CD4-positive, alpha-beta T cell (primary cell): ENCODE data around the gene AKNA. TPM values are rescaled to one million over a fixed set of nuclear protein-coding genes. Genes with fewer than 3 reads are reported as not detected.

Experiments
- ATAC-seq: fragments of 200-7000 bp; cut with Tn5 transposase; one replicate; pipeline ENCODE4 v1.10.0; 2022; ENCODE audit warnings: mild to moderate bottlenecking; ENCODE audit not compliant: poor library complexity
- CTCF ChIA-PET: fragments of 350-600 bp; sonication (Branson Sonifier 250); formaldehyde crosslinking; loops from one replicate; lab custom pipeline; 2021; ENCODE audit warnings: antibody characterized with exemption, inconsistent platforms; lab: Charles Lee
- POLR2A ChIA-PET: fragments of 350-600 bp; sonication (Branson Sonifier 250); formaldehyde crosslinking; loops from one replicate; lab custom pipeline; 2021; ENCODE audit warnings: antibody characterized with exemption, inconsistent platforms; lab: Charles Lee
- DNase-seq, 14 experiments: peaks; one replicate each; pipeline ENCODE4 v3.0.0-alpha.2; 2013 to 2020; ENCODE audit warnings: mixed read lengths in 2 of 14
- H3K27ac ChIP-seq, 2 donors: one replicate each; pipeline versions ENCODE4 v1.5.1 to v1.7.0; 2013; ENCODE audit warnings: low read length in 2 of 2, low read depth in 1 of 2, mild to moderate bottlenecking in 1 of 2
- H3K27me3 ChIP-seq, 2 experiments: 1 replicate in 1 of 2; 2 replicates in 1 of 2; pipeline versions ENCODE4 v1.6.1 to v1.7.0; 2013; ENCODE audit warnings: low read length in 2 of 2, control low read depth in 1 of 2, mild to moderate bottlenecking in 1 of 2, moderate library complexity in 1 of 2; ENCODE audit not compliant: insufficient read depth in 2 of 2, control insufficient read depth in 1 of 2
- H3K36me3 ChIP-seq: one replicate; pipeline ENCODE4 v1.6.1; 2013; ENCODE audit warnings: low read length, control low read depth; ENCODE audit not compliant: insufficient read depth
- H3K4me1 ChIP-seq: one replicate; pipeline ENCODE4 v1.6.1; 2013; ENCODE audit warnings: low read length, control low read depth; ENCODE audit not compliant: insufficient read depth
- H3K4me3 ChIP-seq: one replicate; pipeline ENCODE4 v1.5.1; 2013; ENCODE audit warnings: mild to moderate bottlenecking, low read length, moderate library complexity
- H3K9me3 ChIP-seq, 2 experiments: 1 replicate in 1 of 2; 2 replicates in 1 of 2; pipeline versions ENCODE4 v1.6.1 to v1.7.0; 2013; ENCODE audit warnings: low read length in 2 of 2, mild to moderate bottlenecking in 2 of 2, control low read depth in 1 of 2, moderate library complexity in 1 of 2; ENCODE audit not compliant: control insufficient read depth in 1 of 2, insufficient read depth in 1 of 2
- H3K27ac Mint-ChIP-seq: one replicate; pipeline ENCODE4 v1.8.0; 2020; ENCODE audit warnings: mixed read lengths
- H3K27me3 Mint-ChIP-seq: one replicate; pipeline ENCODE4 v1.8.0; 2021; ENCODE audit warnings: mixed read lengths
- H3K36me3 Mint-ChIP-seq: one replicate; pipeline ENCODE4 v1.8.0; 2021; ENCODE audit warnings: low read depth, mixed read lengths
- H3K4me1 Mint-ChIP-seq: one replicate; pipeline ENCODE4 v1.8.0; 2021; ENCODE audit warnings: low read depth, mixed read lengths
- H3K4me3 Mint-ChIP-seq: one replicate; pipeline ENCODE4 v1.8.0; 2020; ENCODE audit warnings: mild to moderate bottlenecking, mixed read lengths
- H3K9me3 Mint-ChIP-seq: one replicate; pipeline ENCODE4 v1.8.0; 2020; ENCODE audit warnings: mixed read lengths
- CTCF ChIP-seq: fragments of 200-600 bp; IDR thresholded peaks from one replicate; pipeline ENCODE4 v1.8.0; 2022; ENCODE audit warnings: antibody characterized with exemption, mild to moderate bottlenecking
- intact Hi-C, 2 experiments: fragments of 100-400 bp; cut with DNase I in 1 of 2; cut with micrococcal nuclease in 1 of 2; formaldehyde crosslinking; loops; one replicate each; pipeline versions ENCODE4 v1.15.1 to v1.9.0; 2023 to 2025; cut with DNase I, micrococcal nuclease
- total RNA-seq, 174 experiments: library from RNA in 2 of 174; stranded (reverse) in 2 of 174; gene quantifications; one replicate each; pipeline ENCODE4 v1.2.3 and lab custom pipeline; 2021 to 2026

AKNA gene
- total RNA-seq, 2 experiments from 2014 or later, result 247 to 258 TPM

GRCh38 chr9:114300846-114301797, 86.7 kb downstream of the AKNA start:
- TF ChIP-seq CTCF, result no peak
- no peak for ATAC-seq
- no peak overlapping the region for H3K27ac Mint-ChIP-seq
- H3K4me1 ChIP-seq, result peaks cover 6% of the 10 kb centered on the region
- H3K36me3 ChIP-seq, result no peaks in the 10 kb centered on the region
- no peak overlapping the region for H3K4me3 ChIP-seq
- CTCF ChIA-PET, result no interaction called here
- no peak overlapping the region for H3K4me3 Mint-ChIP-seq
- H3K4me1 Mint-ChIP-seq, result peaks cover 4% of the 10 kb centered on the region
- intact Hi-C loops, result no loop called here
- peaks cover 0 to 7% of the 10 kb centered on the region in 2 experiments for H3K9me3 ChIP-seq
- H3K27ac ChIP-seq, result no peak overlapping the region
- peak in 1 of 14 experiments; percentile 16 for DNase-seq
- H3K36me3 Mint-ChIP-seq, result no peaks in the 10 kb centered on the region
- peaks cover under 1% of the 10 kb centered on the region for H3K9me3 Mint-ChIP-seq
- H3K27me3 ChIP-seq, result no peaks in the 10 kb centered on the region
- POLR2A ChIA-PET, result no interaction called here
- no peaks in the 10 kb centered on the region for H3K27me3 Mint-ChIP-seq

- intact Hi-C loops, result no loop called here
- ATAC-seq, result no peak
- H3K4me1 Mint-ChIP-seq, result no peaks in the 10 kb centered on the region
- no peak overlapping the region for H3K4me3 ChIP-seq
- no peak overlapping the region for H3K27ac ChIP-seq
- POLR2A ChIA-PET, result no interaction called here
- H3K9me3 ChIP-seq, result peaks cover 5 to 15% of the 10 kb centered on the region in 2 experiments
- H3K27ac Mint-ChIP-seq, result no peak overlapping the region
- TF ChIP-seq CTCF, result no peak
- CTCF ChIA-PET, result no interaction called here
- H3K36me3 Mint-ChIP-seq, result no peaks in the 10 kb centered on the region
- H3K4me3 Mint-ChIP-seq, result no peak overlapping the region
- DNase-seq, result no peak
- no peaks in the 10 kb centered on the region for H3K27me3 ChIP-seq
- no peaks in the 10 kb centered on the region for H3K36me3 ChIP-seq
- no peaks in the 10 kb centered on the region for H3K27me3 Mint-ChIP-seq
- H3K9me3 Mint-ChIP-seq, result peaks cover 3% of the 10 kb centered on the region
- no peaks in the 10 kb centered on the region for H3K4me1 ChIP-seq
These were observed 87.5 kb downstream of the AKNA start for GRCh38 chr9:114300153-114300845.

GRCh38 chr9:114299286-114300152, 88.3 kb downstream of the AKNA start:
- no peaks in the 10 kb centered on the region for H3K36me3 ChIP-seq
- CTCF ChIA-PET, result no interaction called here

More at GRCh38 chr9:114299286-114300152, 88.3 kb downstream of the AKNA start:
- Histone ChIP-seq H3K27me3 (no peaks in the 10 kb centered on the region), H3K4me1 (no peaks in the 10 kb centered on the region), H3K27ac (no peak overlapping the region), H3K4me3 (no peak overlapping the region), H3K9me3 (peaks cover 5 to 23% of the 10 kb centered on the region in 2 experiments)
- no peak for TF ChIP-seq CTCF
- POLR2A ChIA-PET, result no interaction called here
- DNase-seq (peak in 1 of 14 experiments; percentile 27), ATAC-seq (no peak)
- Mint-ChIP-seq H3K36me3 (no peaks in the 10 kb centered on the region), H3K4me3 (no peak overlapping the region), H3K27ac (no peak overlapping the region), H3K4me1 (no peaks in the 10 kb centered on the region), H3K27me3 (no peaks in the 10 kb centered on the region), H3K9me3 (peaks cover 7% of the 10 kb centered on the region)
- intact Hi-C loops, result no loop called here
